GM23248 (cell line): Measurements from ENCODE around the gene PIAS1. TPM values are rescaled to one million over a fixed set of nuclear protein-coding genes. Genes with fewer than 3 reads are reported as not detected.

ENCODE experiments used
- DNase-seq: peaks from one replicate; pipeline ENCODE4 v3.0.0-alpha.2; 2015
- H2AFZ ChIP-seq: fragments of 200-600 bp; sonication (generic); 2 replicates; pipeline ENCODE4 v1.6.1; 2016; ENCODE audit warnings: antibody characterized with exemption
- H3F3A ChIP-seq: fragments of 200-600 bp; sonication (generic); 2 replicates; pipeline ENCODE4 v1.6.1; 2016; ENCODE audit warnings: mild to moderate bottlenecking, antibody characterized with exemption, mixed run types; ENCODE audit not compliant: insufficient read depth
- H3K27ac ChIP-seq: fragments of 200-600 bp; sonication (generic); 2 replicates; pipeline ENCODE4 v1.5.1; 2016; ENCODE audit warnings: mild to moderate bottlenecking
- H3K27me3 ChIP-seq: fragments of 200-600 bp; sonication (generic); replicated peaks from 2 replicates; pipeline ENCODE4 v1.6.1; 2016; ENCODE audit warnings: mild to moderate bottlenecking; ENCODE audit not compliant: insufficient read depth
- H3K36me3 ChIP-seq: fragments of 200-600 bp; sonication (generic); 2 replicates; pipeline ENCODE4 v1.6.1; 2016; ENCODE audit warnings: low read depth, mild to moderate bottlenecking
- H3K4me1 ChIP-seq: fragments of 200-600 bp; sonication (generic); 2 replicates; pipeline ENCODE4 v1.6.1; 2016; ENCODE audit warnings: mild to moderate bottlenecking; ENCODE audit not compliant: insufficient read depth
- H3K4me2 ChIP-seq: fragments of 200-600 bp; sonication (generic); one replicate; pipeline ENCODE4 v1.6.1; 2016; ENCODE audit warnings: mild to moderate bottlenecking; ENCODE audit not compliant: unreplicated experiment
- H3K4me3 ChIP-seq: fragments of 200-600 bp; sonication (generic); 2 replicates; pipeline ENCODE4 v1.5.1; 2016; ENCODE audit warnings: mild to moderate bottlenecking
- H3K79me2 ChIP-seq: fragments of 200-600 bp; sonication (generic); 2 replicates; pipeline ENCODE4 v1.6.1; 2016; ENCODE audit warnings: mild to moderate bottlenecking; ENCODE audit not compliant: insufficient read depth
- H3K9ac ChIP-seq: fragments of 200-600 bp; sonication (generic); 2 replicates; pipeline ENCODE4 v1.6.1; 2016; ENCODE audit warnings: mild to moderate bottlenecking
- H3K9me2 ChIP-seq: fragments of 200-600 bp; sonication (generic); 2 replicates; pipeline ENCODE4 v1.6.1; 2016; ENCODE audit warnings: mixed run types, mild to moderate bottlenecking, moderate library complexity; ENCODE audit not compliant: insufficient read depth
- H3K9me3 ChIP-seq: fragments of 200-600 bp; sonication (generic); one replicate; pipeline ENCODE4 v1.6.1; 2017; ENCODE audit warnings: low read depth
- H4K20me1 ChIP-seq: fragments of 200-600 bp; sonication (generic); 2 replicates; pipeline ENCODE4 v1.6.0; 2016; ENCODE audit not compliant: insufficient read depth
- EZH2 ChIP-seq: fragments of 200-600 bp; sonication (generic); IDR thresholded peaks from 2 replicates; pipeline ENCODE4 v1.6.1; 2018; ENCODE audit warnings: antibody characterized with exemption, mild to moderate bottlenecking; ENCODE audit not compliant: insufficient read depth, poor library complexity, severe bottlenecking
- EZH2phosphoT487 ChIP-seq: fragments of 200-600 bp; sonication (generic); IDR thresholded peaks from 2 replicates; pipeline ENCODE4 v1.6.1; 2018; ENCODE audit warnings: antibody characterized with exemption, moderate library complexity, mild to moderate bottlenecking, low read depth; ENCODE audit not compliant: insufficient read depth
- WGBS, 2 experiments: methylation state at CpG; one replicate each; pipeline ENCODE4 v1.1.6; 2015 to 2017; ENCODE audit warnings: low lambda C conversion rate in 2 of 2, low coverage in 1 of 2; ENCODE audit errors: missing lambda C conversion rate in 2 of 2; 5-methylcytosine and 5-hydroxymethylcytosine counted together
- in situ Hi-C: fragments of 300-500 bp; cut with MboI; formaldehyde crosslinking; loops from 2 replicates; pipeline ENCODE4 v1.15.0; 2020
- polyA plus RNA-seq: library from polyadenylated mRNA; unstranded; fragments of >200 nt; fragmentation: Nextera tagmentation; extraction: Ambion mirVana; gene quantifications from 2 replicates; pipeline ENCODE4 v1.2.1, GENCODE V29; 2016
- total RNA-seq: library from RNA; depleted of rRNA; stranded (reverse); fragments of >200 nt; shearing (Covaris generic); gene quantifications from 2 replicates; pipeline ENCODE4 v1.2.3, GENCODE V29; 2014

PIAS1 gene
- total and polyA plus RNA-seq, 2 experiments from 2014 or later, result 14.8 to 34.4 TPM

GRCh38 chr15:68190048-68190447, 135.9 kb downstream of the PIAS1 start:
- Histone ChIP-seq H3K9ac (no peak overlapping the region), H3K9me2 (no peaks in the 10 kb centered on the region), H3K27me3 (no peaks in the 10 kb centered on the region), H3K4me2 (no peak overlapping the region), H4K20me1 (no peaks in the 10 kb centered on the region), H3F3A (peaks cover 29% of the 10 kb centered on the region), H3K4me1 (peaks cover 18% of the 10 kb centered on the region), H3K27ac (no peak overlapping the region), H3K9me3 (no peaks in the 10 kb centered on the region), H2AFZ (no peak overlapping the region), H3K36me3 (peaks cover 30% of the 10 kb centered on the region), H3K4me3 (no peak overlapping the region), H3K79me2 (no peaks in the 10 kb centered on the region)
- TF ChIP-seq EZH2phosphoT487 (no peak), EZH2 (no peak)
- DNase-seq, result no peak
- 98 to 99% methylated on average over 4 of the region's 4 CpGs for WGBS, 2 experiments
- in situ Hi-C loops, result no loop called here

- H3K9me3 ChIP-seq, result no peaks in the 10 kb centered on the region
- WGBS, 2 experiments, result 80 to 83% methylated on average over 3 of the region's 3 CpGs
- H3K9ac ChIP-seq, result no peak overlapping the region
- DNase-seq, result no peak
- H3K9me2 ChIP-seq, result no peaks in the 10 kb centered on the region
- H2AFZ ChIP-seq, result no peak overlapping the region
- in situ Hi-C loops, result no loop called here
- no peak overlapping the region for H3K27ac ChIP-seq
- H3K4me3 ChIP-seq, result no peak overlapping the region
- H4K20me1 ChIP-seq, result no peaks in the 10 kb centered on the region
- peaks cover 18% of the 10 kb centered on the region for H3K4me1 ChIP-seq
- H3K79me2 ChIP-seq, result no peaks in the 10 kb centered on the region
- H3K36me3 ChIP-seq, result peaks cover 27% of the 10 kb centered on the region
- H3F3A ChIP-seq, result peaks cover 27% of the 10 kb centered on the region
- H3K27me3 ChIP-seq, result no peaks in the 10 kb centered on the region
- TF ChIP-seq EZH2, result no peak
- no peak for TF ChIP-seq EZH2phosphoT487
- H3K4me2 ChIP-seq, result no peak overlapping the region
Observed at GRCh38 chr15:68191555-68191954, 137.4 kb downstream of the PIAS1 start.

GRCh38 chr15:68192117-68192516, 138.0 kb downstream of the PIAS1 start:
- 76 to 92% methylated on average over 4 of the region's 4 CpGs for WGBS, 2 experiments
- Histone ChIP-seq H3K27me3 (no peaks in the 10 kb centered on the region), H3K4me2 (no peak overlapping the region), H3K9me2 (no peaks in the 10 kb centered on the region), H3K27ac (no peak overlapping the region), H4K20me1 (no peaks in the 10 kb centered on the region), H2AFZ (no peak overlapping the region), H3K4me1 (peaks cover 12% of the 10 kb centered on the region), H3K4me3 (no peak overlapping the region), H3K79me2 (no peaks in the 10 kb centered on the region), H3K36me3 (peaks cover 27% of the 10 kb centered on the region), H3K9me3 (no peaks in the 10 kb centered on the region), H3K9ac (no peak overlapping the region), H3F3A (peaks cover 21% of the 10 kb centered on the region)
- TF ChIP-seq EZH2phosphoT487, result no peak
- TF ChIP-seq EZH2, result no peak
- in situ Hi-C loops, result no loop called here
- DNase-seq, result no peak

- no peak for DNase-seq
- in situ Hi-C loops, result no loop called here
- H2AFZ ChIP-seq, result no peak overlapping the region
Observed at GRCh38 chr15:68192804-68193486, 138.8 kb downstream of the PIAS1 start.

More at GRCh38 chr15:68192804-68193486, 138.8 kb downstream of the PIAS1 start:
- no peak overlapping the region for H3K9ac ChIP-seq
- H3K9me2 ChIP-seq, result no peaks in the 10 kb centered on the region
- peaks cover 4% of the 10 kb centered on the region for H3K4me1 ChIP-seq
- H3K4me3 ChIP-seq, result no peak overlapping the region
- no peak overlapping the region for H3K4me2 ChIP-seq
- 80 to 81% methylated on average over 5 of the region's 5 CpGs for WGBS, 2 experiments
- H4K20me1 ChIP-seq, result no peaks in the 10 kb centered on the region
- H3K9me3 ChIP-seq, result no peaks in the 10 kb centered on the region
- TF ChIP-seq EZH2phosphoT487 (no peak), EZH2 (no peak)
- H3K27ac ChIP-seq, result no peak overlapping the region
- peaks cover 13% of the 10 kb centered on the region for H3F3A ChIP-seq
- no peaks in the 10 kb centered on the region for H3K27me3 ChIP-seq
- H3K79me2 ChIP-seq, result no peaks in the 10 kb centered on the region
- H3K36me3 ChIP-seq, result peaks cover 21% of the 10 kb centered on the region
